CD8-positive, alpha-beta memory T cell (primary cell): ENCODE data around the gene CHN1. TPM values are rescaled to one million over a fixed set of nuclear protein-coding genes. Genes with fewer than 3 reads are reported as not detected.

ENCODE experiments used
- CTCF ChIA-PET: fragments of 350-600 bp; sonication (Branson Sonifier 250); formaldehyde crosslinking; loops from one replicate; lab custom pipeline; 2021; ENCODE audit warnings: antibody characterized with exemption; lab: Charles Lee
- POLR2A ChIA-PET: fragments of 350-600 bp; sonication (Branson Sonifier 250); formaldehyde crosslinking; loops from one replicate; lab custom pipeline; 2021; ENCODE audit warnings: antibody characterized with exemption; lab: Charles Lee
- DNase-seq, 5 donors: peaks; one replicate each; pipeline versions ENCODE4 v3.0.0 to v3.0.0-alpha.2; 2020 to 2022; ENCODE audit warnings: mixed read lengths in 1 of 5
- H3K27ac ChIP-seq: one replicate; pipeline ENCODE4 v1.7.0; 2013; ENCODE audit warnings: low read depth, mild to moderate bottlenecking, low read length, moderate library complexity
- H3K27me3 ChIP-seq: 2 replicates; pipeline ENCODE4 v1.7.0; 2013; ENCODE audit warnings: low read length, mild to moderate bottlenecking; ENCODE audit not compliant: insufficient read depth, poor library complexity, severe bottlenecking
- H3K36me3 ChIP-seq: 2 replicates; pipeline ENCODE4 v1.7.0; 2013; ENCODE audit warnings: mild to moderate bottlenecking, low read length, moderate library complexity; ENCODE audit not compliant: insufficient read depth
- H3K4me1 ChIP-seq: 2 replicates; pipeline ENCODE4 v1.7.0; 2013; ENCODE audit warnings: mild to moderate bottlenecking, low read length, moderate library complexity; ENCODE audit not compliant: insufficient read depth
- H3K4me3 ChIP-seq: 2 replicates; pipeline ENCODE4 v1.7.0; 2013; ENCODE audit warnings: mild to moderate bottlenecking, low read length
- H3K9me3 ChIP-seq: 2 replicates; pipeline ENCODE4 v1.7.0; 2013; ENCODE audit warnings: mild to moderate bottlenecking, low read length
- H3K27ac Mint-ChIP-seq, 8 donors: one replicate each; pipeline ENCODE4 v1.8.0; 2020 to 2021; ENCODE audit warnings: mixed read lengths in 8 of 8, mild to moderate bottlenecking in 6 of 8, inconsistent platforms in 3 of 8, moderate library complexity in 3 of 8
- H3K27me3 Mint-ChIP-seq, 2 donors: one replicate each; pipeline ENCODE4 v1.8.0; 2020 to 2021; ENCODE audit warnings: mixed read lengths in 2 of 2, mild to moderate bottlenecking in 1 of 2, moderate library complexity in 1 of 2
- H3K36me3 Mint-ChIP-seq, 3 donors: one replicate each; pipeline ENCODE4 v1.8.0; 2020 to 2021; ENCODE audit warnings: mixed read lengths in 3 of 3, inconsistent platforms in 1 of 3, mild to moderate bottlenecking in 1 of 3
- H3K4me1 Mint-ChIP-seq, 3 donors: one replicate each; pipeline ENCODE4 v1.8.0; 2020 to 2021; ENCODE audit warnings: mixed read lengths in 3 of 3, inconsistent platforms in 1 of 3, mild to moderate bottlenecking in 1 of 3
- H3K4me3 Mint-ChIP-seq, 7 donors: one replicate each; pipeline ENCODE4 v1.8.0; 2020 to 2021; ENCODE audit warnings: mixed read lengths in 7 of 7, mild to moderate bottlenecking in 6 of 7, moderate library complexity in 4 of 7, inconsistent platforms in 2 of 7
- H3K9me3 Mint-ChIP-seq, 5 donors: one replicate each; pipeline ENCODE4 v1.8.0; 2020 to 2022; ENCODE audit warnings: mixed read lengths in 5 of 5, mild to moderate bottlenecking in 3 of 5, moderate library complexity in 2 of 5, inconsistent platforms in 1 of 5
- polyA plus RNA-seq: library from polyadenylated mRNA; unstranded; fragments of 300-500 nt; fragmentation: Illumina TruSeq; gene quantifications from one replicate; pipeline ENCODE4 v1.2.3, GENCODE V29; 2021
- total RNA-seq, 2 experiments: library from RNA; stranded (reverse); gene quantifications; one replicate each; pipeline ENCODE4 v1.2.3, GENCODE V29; 2021

CHN1 gene, protein sequence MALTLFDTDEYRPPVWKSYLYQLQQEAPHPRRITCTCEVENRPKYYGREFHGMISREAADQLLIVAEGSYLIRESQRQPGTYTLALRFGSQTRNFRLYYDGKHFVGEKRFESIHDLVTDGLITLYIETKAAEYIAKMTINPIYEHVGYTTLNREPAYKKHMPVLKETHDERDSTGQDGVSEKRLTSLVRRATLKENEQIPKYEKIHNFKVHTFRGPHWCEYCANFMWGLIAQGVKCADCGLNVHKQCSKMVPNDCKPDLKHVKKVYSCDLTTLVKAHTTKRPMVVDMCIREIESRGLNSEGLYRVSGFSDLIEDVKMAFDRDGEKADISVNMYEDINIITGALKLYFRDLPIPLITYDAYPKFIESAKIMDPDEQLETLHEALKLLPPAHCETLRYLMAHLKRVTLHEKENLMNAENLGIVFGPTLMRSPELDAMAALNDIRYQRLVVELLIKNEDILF
- 10 to 100 TPM; 18.4 to 22.1 TPM for total RNA-seq
- polyA plus RNA-seq, result 13.1 TPM

GRCh38 chr2:175004980-175005732 lies at the start of gene CHN1:
Gene CHN1, minus strand, starts transcription at chr2:175005381. Its CDS starts 469 bp downstream, at chr2:175004912.
- Mint-ChIP-seq H3K4me3 (peak within 1 kb of the TSS; percentile 80 to 89 (median 85)), H3K4me1 (peaks cover 4 to 15% (median 6%) of the 10 kb centered on the region in 3 donors), H3K9me3 (no peaks in the 10 kb centered on the region), H3K36me3 (peaks cover 0 to 3% (median 0%) of the 10 kb centered on the region in 3 donors), H3K27ac (peak within 1 kb of the TSS in 3 of 8 donors; percentile 26 to 70 (median 69)), H3K27me3 (peaks cover 23 to 66% of the 10 kb centered on the region in 2 donors)
- ChIA-PET CTCF (interaction anchor here (1.2 to 1.5 kb wide), 2 partner anchors 15 to 305 kb away, joined by 4 to 9 read pairs; no protein-coding TSS in a partner anchor), POLR2A (no interaction called here)
- peak; percentile 47 to 76 (median 61) for DNase-seq
- Histone ChIP-seq H3K4me1 (peaks cover 9% of the 10 kb centered on the region), H3K27ac (no peak within 1 kb of the TSS), H3K36me3 (no peaks in the 10 kb centered on the region), H3K4me3 (peak within 1 kb of the TSS; percentile 49), H3K9me3 (no peaks in the 10 kb centered on the region), H3K27me3 (peaks cover 45% of the 10 kb centered on the region)

- no peaks in the 10 kb centered on the region for H3K9me3 Mint-ChIP-seq
- no peaks in the 10 kb centered on the region for H3K27me3 ChIP-seq
- H3K36me3 ChIP-seq, result no peaks in the 10 kb centered on the region
- no peaks in the 10 kb centered on the region for H3K4me1 ChIP-seq
- peaks cover 10 to 14% (median 10%) of the 10 kb centered on the region in 3 donors for H3K36me3 Mint-ChIP-seq
- DNase-seq, result no peak
- CTCF ChIA-PET, result no interaction called here
- H3K27ac Mint-ChIP-seq, result no peak overlapping the region
- H3K4me3 Mint-ChIP-seq, result no peak overlapping the region
- POLR2A ChIA-PET, result no interaction called here
- H3K4me3 ChIP-seq, result no peak overlapping the region
- no peaks in the 10 kb centered on the region for H3K4me1 Mint-ChIP-seq
- no peaks in the 10 kb centered on the region for H3K9me3 ChIP-seq
- peaks cover 0 to 1% of the 10 kb centered on the region in 2 donors for H3K27me3 Mint-ChIP-seq
- H3K27ac ChIP-seq, result no peak overlapping the region
These were observed 49.2 kb upstream of the CHN1 start for GRCh38 chr2:175054340-175054739.

- no peak for DNase-seq
- H3K4me3 ChIP-seq, result no peak overlapping the region
- no peaks in the 10 kb centered on the region for H3K4me1 Mint-ChIP-seq
- H3K27ac ChIP-seq, result no peak overlapping the region
- ChIA-PET POLR2A (interaction anchor here (0.6 kb wide), 1 partner anchor 180 kb away, joined by 5 read pairs; no protein-coding TSS in a partner anchor), CTCF (interaction anchor here (1.4 kb wide), 1 partner anchor 13 kb away, joined by 3 read pairs; no protein-coding TSS in a partner anchor)
- H3K27me3 Mint-ChIP-seq, result no peaks in the 10 kb centered on the region
- H3K36me3 ChIP-seq, result no peaks in the 10 kb centered on the region
- no peaks in the 10 kb centered on the region for H3K4me1 ChIP-seq
- peaks cover 2 to 5% (median 5%) of the 10 kb centered on the region in 3 donors for H3K36me3 Mint-ChIP-seq
- no peak overlapping the region for H3K27ac Mint-ChIP-seq
- H3K9me3 ChIP-seq, result no peaks in the 10 kb centered on the region
- H3K9me3 Mint-ChIP-seq, result peaks cover 0 to 2% (median 0%) of the 10 kb centered on the region in 5 donors
- no peak overlapping the region for H3K4me3 Mint-ChIP-seq
- no peaks in the 10 kb centered on the region for H3K27me3 ChIP-seq
These were observed 44.5 kb upstream of the CHN1 start for GRCh38 chr2:175049661-175050060.

DNA sequence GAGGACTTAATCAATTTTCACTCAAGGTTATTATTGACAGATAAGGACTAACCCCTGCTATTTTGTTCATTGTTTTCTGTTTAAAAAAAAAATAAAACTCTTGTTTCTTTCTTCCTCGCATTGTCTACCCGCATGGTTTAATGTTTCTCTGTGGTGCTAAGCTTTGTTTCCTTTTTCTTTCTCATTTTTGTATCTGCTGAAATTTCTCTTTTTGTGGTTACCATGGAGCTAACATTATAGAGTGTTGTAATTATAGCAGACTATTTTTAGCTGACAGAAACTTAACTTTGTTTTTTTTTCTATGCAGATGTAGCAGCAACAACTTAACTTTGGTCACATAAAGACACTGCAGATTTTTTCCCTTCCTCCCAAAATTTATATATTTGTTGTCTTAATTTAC lies 43.1 kb upstream of the CHN1 start:
- Mint-ChIP-seq H3K4me1 (no peaks in the 10 kb centered on the region), H3K9me3 (peaks cover 0 to 2% (median 0%) of the 10 kb centered on the region in 5 donors), H3K27me3 (no peaks in the 10 kb centered on the region), H3K36me3 (peaks cover 2 to 7% (median 5%) of the 10 kb centered on the region in 3 donors), H3K27ac (peak overlapping the region in 1 of 8 donors; percentile 13), H3K4me3 (no peak overlapping the region)
- CTCF ChIA-PET, result interaction anchor here (0.6 to 1.4 kb wide), 2 partner anchors 12 to 200 kb away, joined by 3 read pairs; no protein-coding TSS in a partner anchor
- no peaks in the 10 kb centered on the region for H3K9me3 ChIP-seq
- POLR2A ChIA-PET, result no interaction called here
- no peaks in the 10 kb centered on the region for H3K36me3 ChIP-seq
- no peaks in the 10 kb centered on the region for H3K27me3 ChIP-seq
- no peaks in the 10 kb centered on the region for H3K4me1 ChIP-seq
- no peak for DNase-seq
- no peak overlapping the region for H3K27ac ChIP-seq
- no peak overlapping the region for H3K4me3 ChIP-seq

- Mint-ChIP-seq H3K27me3 (peaks cover 0 to 2% of the 10 kb centered on the region in 2 donors), H3K9me3 (no peaks in the 10 kb centered on the region), H3K4me3 (no peak overlapping the region), H3K36me3 (peaks cover 0 to 5% (median 0%) of the 10 kb centered on the region in 3 donors), H3K4me1 (peaks cover 6 to 12% (median 7%) of the 10 kb centered on the region in 3 donors), H3K27ac (peak overlapping the region in 2 of 8 donors; percentile 2 to 7)
- H3K4me1 ChIP-seq, result no peaks in the 10 kb centered on the region
- DNase-seq, result no peak
- H3K27ac ChIP-seq, result no peak overlapping the region
- H3K36me3 ChIP-seq, result no peaks in the 10 kb centered on the region
- POLR2A ChIA-PET, result no interaction called here
- CTCF ChIA-PET, result no interaction called here
- no peaks in the 10 kb centered on the region for H3K9me3 ChIP-seq
- H3K27me3 ChIP-seq, result no peaks in the 10 kb centered on the region
- H3K4me3 ChIP-seq, result no peak overlapping the region
These were observed 34.3 kb upstream of the CHN1 start for GRCh38 chr2:175039490-175039889.

DNA sequence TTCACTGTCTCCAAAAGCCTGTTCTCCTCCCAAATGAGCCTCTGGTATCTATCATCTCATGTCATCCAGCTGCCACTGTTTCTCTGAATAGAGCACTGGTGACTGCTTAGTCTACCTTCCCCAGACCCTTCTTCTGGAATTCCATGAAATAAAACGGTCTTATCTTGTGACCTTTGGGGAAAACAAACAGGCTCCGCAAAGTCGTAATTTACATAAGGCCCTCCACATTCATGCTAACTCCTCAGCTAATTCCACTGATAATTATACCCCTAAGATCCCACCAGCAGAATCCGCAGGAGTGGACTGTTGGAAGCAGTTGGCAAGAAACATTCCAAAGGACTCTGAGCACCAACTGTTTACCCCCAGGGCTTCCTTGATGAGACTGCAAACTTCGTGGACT lies 33.9 kb upstream of the CHN1 start:
- peaks cover 6 to 12% (median 7%) of the 10 kb centered on the region in 3 donors for H3K4me1 Mint-ChIP-seq
- Histone ChIP-seq H3K27me3 (no peaks in the 10 kb centered on the region), H3K27ac (no peak overlapping the region), H3K4me3 (no peak overlapping the region), H3K9me3 (no peaks in the 10 kb centered on the region), H3K4me1 (no peaks in the 10 kb centered on the region), H3K36me3 (no peaks in the 10 kb centered on the region)
- H3K27ac Mint-ChIP-seq, result peak overlapping the region in 2 of 8 donors; percentile 2 to 77
- peaks cover 0 to 2% of the 10 kb centered on the region in 2 donors for H3K27me3 Mint-ChIP-seq
- CTCF ChIA-PET, result no interaction called here
- DNase-seq, result no peak
- no peaks in the 10 kb centered on the region for H3K9me3 Mint-ChIP-seq
- POLR2A ChIA-PET, result no interaction called here
- H3K36me3 Mint-ChIP-seq, result peaks cover 0 to 5% (median 0%) of the 10 kb centered on the region in 3 donors
- no peak overlapping the region for H3K4me3 Mint-ChIP-seq

DNA sequence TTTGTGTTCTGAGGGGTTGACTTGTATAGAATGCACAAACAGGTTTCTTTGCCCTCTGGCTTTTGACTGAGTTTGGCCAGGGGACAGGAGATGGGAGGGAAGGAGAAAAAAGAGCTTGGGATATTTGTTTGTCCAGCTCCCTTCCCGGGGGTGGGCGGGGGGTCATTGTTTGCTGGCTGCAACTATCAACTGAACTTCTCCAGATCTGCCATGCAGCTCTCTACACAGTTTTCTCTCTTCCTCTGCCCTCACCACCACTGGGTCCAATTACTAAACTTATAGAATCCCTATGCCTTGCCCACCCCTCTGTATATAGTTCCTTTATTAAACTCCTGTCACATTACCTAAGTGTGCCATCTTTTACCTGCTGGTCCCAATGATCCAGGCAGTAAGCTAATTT lies 32.8 kb upstream of the CHN1 start:
- POLR2A ChIA-PET, result no interaction called here
- no peaks in the 10 kb centered on the region for H3K36me3 ChIP-seq
- Mint-ChIP-seq H3K4me3 (peak overlapping the region in 3 of 7 donors; percentile 20 to 51 (median 43)), H3K9me3 (no peaks in the 10 kb centered on the region), H3K27me3 (peaks cover 0 to 2% of the 10 kb centered on the region in 2 donors), H3K36me3 (peaks cover 0 to 3% (median 0%) of the 10 kb centered on the region in 3 donors), H3K27ac (peak overlapping the region in 2 of 8 donors; percentile 32 to 40), H3K4me1 (peaks cover 6 to 12% (median 7%) of the 10 kb centered on the region in 3 donors)
- H3K4me1 ChIP-seq, result no peaks in the 10 kb centered on the region
- H3K27me3 ChIP-seq, result no peaks in the 10 kb centered on the region
- H3K4me3 ChIP-seq, result no peak overlapping the region
- CTCF ChIA-PET, result no interaction called here
- DNase-seq, result no peak
- no peak overlapping the region for H3K27ac ChIP-seq
- no peaks in the 10 kb centered on the region for H3K9me3 ChIP-seq
